Measurements from ENCODE around the gene TMBIM1.

DNA sequence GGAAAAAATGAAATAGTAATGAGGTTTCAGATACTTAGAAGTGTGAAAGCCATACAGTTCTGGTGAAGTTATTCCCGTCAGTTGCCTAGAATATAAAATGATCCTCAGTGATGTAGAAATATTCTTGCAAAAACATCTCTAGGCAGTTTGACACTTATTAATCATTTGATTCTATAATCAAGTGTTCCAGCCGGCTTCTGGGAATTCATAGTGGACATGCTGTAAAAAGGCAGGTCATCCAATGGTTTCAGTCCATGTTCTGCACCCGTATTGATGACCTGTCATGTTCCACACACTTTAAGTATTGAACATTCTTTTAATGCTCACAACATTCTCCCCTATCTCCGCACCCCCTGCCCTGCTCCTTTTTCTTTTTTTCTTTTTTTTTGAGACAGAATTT is 55.5 kb downstream of the TMBIM1 start:
- TF ChIP-seq, protein P1, sequence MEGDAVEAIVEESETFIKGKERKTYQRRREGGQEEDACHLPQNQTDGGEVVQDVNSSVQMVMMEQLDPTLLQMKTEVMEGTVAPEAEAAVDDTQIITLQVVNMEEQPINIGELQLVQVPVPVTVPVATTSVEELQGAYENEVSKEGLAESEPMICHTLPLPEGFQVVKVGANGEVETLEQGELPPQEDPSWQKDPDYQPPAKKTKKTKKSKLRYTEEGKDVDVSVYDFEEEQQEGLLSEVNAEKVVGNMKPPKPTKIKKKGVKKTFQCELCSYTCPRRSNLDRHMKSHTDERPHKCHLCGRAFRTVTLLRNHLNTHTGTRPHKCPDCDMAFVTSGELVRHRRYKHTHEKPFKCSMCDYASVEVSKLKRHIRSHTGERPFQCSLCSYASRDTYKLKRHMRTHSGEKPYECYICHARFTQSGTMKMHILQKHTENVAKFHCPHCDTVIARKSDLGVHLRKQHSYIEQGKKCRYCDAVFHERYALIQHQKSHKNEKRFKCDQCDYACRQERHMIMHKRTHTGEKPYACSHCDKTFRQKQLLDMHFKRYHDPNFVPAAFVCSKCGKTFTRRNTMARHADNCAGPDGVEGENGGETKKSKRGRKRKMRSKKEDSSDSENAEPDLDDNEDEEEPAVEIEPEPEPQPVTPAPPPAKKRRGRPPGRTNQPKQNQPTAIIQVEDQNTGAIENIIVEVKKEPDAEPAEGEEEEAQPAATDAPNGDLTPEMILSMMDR (IDR thresholded peaks at IDR 0.05), result no peak
- no peak for TF ChIP-seq POLR2AphosphoS5 (IDR thresholded peaks at IDR 0.05)

All from breast epithelium (tissue), 3 donors.